ENCODE data around the gene TRAM2.

GRCh38 chr6:52530351-52530750 lies 46.5 kb downstream of the TRAM2 start:
- TF ChIP-seq CTCF (IDR thresholded peaks at IDR 0.05) (no peak), POLR2A (IDR thresholded peaks at IDR 0.05) (no peak)
